Head of caudate nucleus (tissue), 42 donors: Measurements from ENCODE around the gene FAF1.
"Not testable (repeated sequence)": the region's sequence is repeated elsewhere in the genome, so short reads cannot be mapped to it uniquely, and the experiment has no call there.

ENCODE experiments used
- DNase-seq, 42 donors: peaks; one replicate each; pipeline versions ENCODE4 v3.0.0 to v3.0.0-alpha.2; 2020 to 2021; ENCODE audit warnings: mixed read lengths in 7 of 42
- intact Hi-C: fragments of 100-400 bp; cut with DNase I; formaldehyde crosslinking; loops from one replicate; pipeline ENCODE4 v1.15.0; 2022

The FAF1 gene

DNA sequence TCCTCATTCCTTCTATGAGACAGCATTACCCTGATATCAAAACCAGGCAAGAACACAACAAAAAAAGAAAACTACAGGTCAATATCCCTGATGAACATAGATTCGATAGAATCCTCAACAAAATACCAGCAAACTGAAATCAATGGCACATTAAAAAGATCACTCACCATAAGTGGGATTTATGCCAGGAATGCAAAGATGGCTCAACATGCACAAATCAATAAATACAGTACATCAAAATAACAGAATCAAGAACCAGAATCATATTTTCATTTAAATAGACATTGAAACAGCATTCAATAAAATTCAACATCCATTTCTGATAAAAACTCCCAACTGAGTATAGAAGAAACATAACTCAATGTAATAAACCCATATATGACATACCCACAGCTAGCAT lies 36.5 kb downstream of the FAF1 start:
- intact Hi-C loops, result no loop called here
- no peak for DNase-seq

DNA sequence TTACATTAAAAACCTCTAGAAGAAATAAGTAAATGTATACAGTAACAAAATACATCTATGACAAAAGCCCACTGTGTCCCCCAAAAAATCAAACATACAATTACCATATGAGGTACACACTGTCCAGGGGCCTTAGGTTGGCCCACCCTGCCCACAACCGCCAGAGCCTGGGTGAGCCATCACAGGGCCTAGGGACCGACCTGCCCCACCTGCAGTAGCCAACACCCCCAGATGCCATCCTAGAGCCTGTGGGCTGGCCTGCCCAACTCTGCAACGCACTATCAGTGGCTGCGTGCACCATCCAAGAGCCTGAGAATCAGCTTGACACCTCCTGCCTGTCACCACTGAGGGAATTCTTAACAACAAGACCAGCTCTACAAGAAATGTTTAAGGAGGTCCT lies 39.0 kb downstream of the FAF1 start:
- no peak for DNase-seq
- intact Hi-C loops, result no loop called here

DNA sequence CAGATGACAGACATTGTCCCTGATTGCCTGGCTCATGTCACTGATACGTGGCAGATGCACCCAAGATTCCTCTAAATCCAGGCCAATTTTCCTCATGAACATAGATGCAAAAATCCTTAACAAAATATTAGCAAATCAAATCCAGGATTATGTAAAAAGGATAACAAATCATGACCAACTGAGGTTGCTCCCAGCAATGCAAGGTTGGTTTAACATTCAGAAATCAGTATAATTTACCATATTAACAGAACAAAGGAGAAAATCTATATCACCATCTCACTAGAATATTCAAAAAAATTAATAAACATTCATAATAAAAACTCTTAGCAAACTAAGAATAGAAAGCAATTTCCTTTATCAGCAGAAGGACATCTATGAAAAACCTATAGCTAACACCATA lies 39.7 kb downstream of the FAF1 start:
- DNase-seq, result no peak
- intact Hi-C loops, result no loop called here

DNA sequence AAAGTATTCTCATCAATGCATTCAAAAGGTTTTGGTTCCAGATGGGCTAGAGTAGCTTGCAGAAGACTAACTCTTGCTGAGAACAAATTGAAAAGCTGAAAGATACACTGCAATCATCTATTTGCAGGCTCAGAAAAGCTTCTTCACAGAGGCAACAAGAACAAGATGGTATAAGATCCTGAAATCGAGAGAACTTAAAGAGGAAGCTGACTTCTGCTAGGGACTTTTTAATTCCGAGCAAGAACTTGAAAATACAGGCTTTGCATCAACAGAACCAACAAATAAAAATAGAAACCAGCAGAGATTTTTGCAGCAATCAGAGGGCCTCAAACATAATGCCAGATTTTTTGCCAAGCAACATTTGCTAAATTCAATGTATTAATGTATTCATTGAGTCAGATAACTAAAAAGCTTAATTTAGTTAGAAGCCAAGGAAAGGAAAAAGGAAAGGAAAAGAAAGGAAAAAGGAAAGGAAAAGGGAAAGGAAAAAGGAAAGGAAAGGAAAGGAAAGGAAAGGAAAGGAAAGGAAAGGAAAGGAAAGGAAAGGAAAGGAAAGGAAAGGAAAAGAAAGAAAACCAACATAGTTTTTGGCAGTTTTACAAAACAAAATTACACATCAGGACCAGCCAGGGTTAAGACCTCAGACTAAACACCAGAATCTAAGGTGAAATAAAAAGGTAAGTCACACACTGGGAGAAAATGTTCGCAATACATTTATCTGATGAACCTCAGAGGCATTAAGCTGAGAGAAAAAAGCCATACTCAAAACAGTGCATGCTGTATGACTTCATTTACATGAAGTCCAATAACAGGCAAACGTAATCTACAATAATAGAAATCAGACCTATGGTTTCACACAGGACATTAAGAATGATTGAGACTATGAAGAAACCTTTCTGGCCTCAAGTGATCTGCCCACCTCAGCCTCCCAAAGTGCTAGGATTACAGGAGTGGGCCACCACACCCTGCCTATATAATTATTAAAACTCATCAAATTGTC lies 42.6 kb downstream of the FAF1 start:
- intact Hi-C loops, result no loop called here
- no peak for DNase-seq

DNA sequence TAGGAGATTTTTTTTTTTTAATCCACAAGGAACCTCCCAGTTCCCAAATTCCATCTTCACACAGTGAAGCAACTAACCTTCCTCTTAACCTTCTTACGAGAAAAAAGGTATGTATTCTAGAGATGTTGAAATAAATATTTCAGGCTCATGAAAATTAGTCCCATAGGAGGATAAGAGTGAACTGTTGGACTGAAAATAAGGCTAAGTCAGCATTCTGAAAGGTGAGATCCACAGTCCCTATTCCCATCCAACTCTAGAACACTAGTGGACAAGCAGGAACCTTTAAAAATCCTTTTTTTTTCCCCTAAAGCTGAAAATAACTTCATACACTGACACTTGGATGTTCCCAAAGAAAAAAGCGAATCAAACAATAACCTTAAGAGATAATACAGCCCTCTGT lies 44.4 kb downstream of the FAF1 start:
- DNase-seq, result no peak
- intact Hi-C loops, result no loop called here

DNA sequence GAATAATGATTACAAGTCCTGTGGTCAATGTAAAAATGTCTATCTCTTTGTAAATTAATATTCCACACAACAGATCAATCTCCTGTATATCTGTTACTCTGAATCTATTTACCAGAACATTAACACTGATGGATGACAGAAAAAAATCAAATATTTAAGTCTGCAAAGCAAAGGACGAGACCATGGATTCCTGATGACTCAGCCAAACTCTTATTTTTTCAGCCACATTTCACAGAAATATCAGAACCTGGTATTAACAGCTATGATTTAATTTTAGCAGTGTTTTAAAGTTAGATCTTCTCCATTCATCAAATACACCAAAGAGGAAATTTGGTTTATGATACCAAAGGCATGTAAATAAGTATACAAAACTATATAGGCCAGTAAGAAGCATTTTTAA lies 46.1 kb downstream of the FAF1 start:
- DNase-seq, result no peak
- intact Hi-C loops, result no loop called here

DNA sequence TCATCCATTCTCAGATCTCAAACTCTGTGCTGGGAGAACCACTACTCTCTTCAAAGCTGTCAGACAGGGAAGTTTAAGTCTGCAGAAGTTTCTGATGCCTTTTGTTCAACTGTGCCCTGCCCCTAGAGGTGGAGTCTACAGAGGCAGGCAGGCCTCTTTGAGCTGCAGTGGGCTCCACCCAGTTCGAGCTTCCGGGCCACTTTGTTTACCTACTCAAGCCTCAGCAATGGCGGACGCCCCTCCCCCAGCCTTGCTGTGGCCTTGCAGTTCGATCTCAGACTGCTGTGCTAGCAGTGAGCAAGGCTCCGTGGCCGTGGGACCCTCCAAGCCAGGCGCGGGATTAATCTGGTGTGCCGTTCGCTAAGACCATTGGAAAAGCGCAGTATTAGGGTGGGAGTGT lies 49.7 kb downstream of the FAF1 start:
- intact Hi-C loops, DNase-seq: not testable (repeated sequence)

DNA sequence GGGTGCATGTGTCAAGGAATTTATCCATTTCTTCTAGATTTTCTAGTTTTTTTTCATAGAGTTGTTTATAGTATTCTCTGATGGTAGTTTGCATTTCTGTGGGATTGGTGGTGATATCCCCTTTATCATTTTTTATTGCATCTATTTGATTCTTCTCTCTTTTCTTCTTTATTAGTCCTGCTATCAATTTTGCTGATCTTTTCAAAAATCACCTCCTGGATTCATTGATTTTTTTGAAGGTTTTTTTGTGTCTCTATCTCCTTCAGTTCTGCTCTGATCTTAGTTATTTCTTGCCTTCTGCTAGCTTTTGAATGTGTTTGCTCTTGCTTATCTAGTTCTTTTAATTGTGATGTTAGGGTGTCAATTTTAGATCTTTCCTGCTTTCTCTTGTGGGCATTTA lies 52.5 kb downstream of the FAF1 start:
- intact Hi-C loops, DNase-seq: not testable (repeated sequence)

DNA sequence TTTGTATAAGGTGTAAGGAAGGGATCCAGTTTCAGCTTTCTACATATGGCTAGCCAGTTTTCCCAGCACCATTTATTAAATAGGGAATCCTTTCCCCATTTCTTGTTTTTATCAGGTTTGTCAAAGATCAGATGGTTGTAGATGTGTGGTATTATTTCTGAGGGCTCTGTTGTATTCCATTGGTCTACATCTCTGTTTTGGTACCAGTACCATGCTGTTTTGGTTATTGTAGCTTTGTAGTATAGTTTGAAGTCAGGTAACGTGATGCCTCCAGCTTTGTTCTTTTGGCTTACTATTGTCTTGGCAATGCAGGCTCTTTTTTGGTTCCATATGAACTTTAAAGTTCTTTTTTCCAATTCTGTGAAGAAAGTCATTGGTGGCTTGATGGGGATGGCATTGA lies 54.0 kb downstream of the FAF1 start:
- DNase-seq, intact Hi-C loops: not testable (repeated sequence)

DNA sequence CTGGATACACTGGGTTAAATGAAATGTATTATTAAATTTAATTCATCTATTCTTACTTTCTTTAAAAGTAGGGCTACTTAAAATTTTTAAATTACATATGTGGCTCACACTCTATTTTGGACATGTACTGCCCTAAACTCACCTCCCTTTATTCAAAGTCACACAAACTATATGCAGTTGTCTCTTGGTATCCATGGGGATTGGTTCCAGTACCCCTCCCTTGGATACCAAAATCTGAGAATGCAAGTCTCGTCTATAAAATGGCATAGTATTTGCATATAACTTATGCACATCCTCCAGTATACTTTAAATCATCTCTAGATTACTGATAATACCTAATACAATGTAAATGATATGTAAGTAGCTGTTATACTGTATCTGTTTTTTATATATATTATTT lies 57.6 kb downstream of the FAF1 start:
- intact Hi-C loops, result no loop called here
- no peak for DNase-seq

DNA sequence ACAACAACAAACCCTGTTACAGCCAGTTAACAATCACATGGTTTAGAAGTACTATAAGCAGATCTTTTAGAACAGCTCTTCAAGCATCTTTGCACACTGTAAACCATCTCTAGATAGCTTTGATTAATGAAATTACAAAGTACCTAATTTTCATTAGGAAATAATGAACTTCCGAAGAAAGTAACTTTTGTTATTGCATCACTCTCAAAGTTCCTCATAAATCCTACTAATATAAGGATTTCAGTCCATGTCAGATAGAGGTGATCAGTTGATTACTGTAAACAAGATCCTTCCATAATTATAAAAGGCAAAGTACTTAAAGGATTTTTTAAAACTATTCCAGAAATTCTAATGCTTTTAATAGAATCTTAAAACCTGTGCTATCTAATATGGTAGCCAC lies 58.2 kb downstream of the FAF1 start:
- DNase-seq, result no peak
- intact Hi-C loops, result no loop called here

DNA sequence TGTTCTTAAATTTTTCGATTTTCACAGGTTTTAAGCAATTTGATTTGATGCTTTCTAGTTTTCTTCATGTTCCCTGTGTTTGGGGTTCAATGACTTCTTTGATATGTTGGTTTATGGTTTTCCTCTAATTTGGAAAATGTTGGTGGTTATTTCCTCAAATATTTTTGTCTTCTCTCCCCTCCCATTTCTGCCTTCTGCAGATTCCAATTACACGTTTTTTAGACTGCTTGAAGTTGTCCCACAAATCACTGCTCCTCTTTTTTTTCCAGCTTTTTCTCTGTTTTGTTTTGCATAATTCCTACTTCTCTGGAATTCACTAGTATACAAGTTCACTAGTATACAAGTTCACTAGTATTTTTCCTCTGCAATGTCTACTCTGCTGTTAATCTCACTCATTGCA lies 61.3 kb downstream of the FAF1 start:
- intact Hi-C loops, result no loop called here
- DNase-seq, result no peak

DNA sequence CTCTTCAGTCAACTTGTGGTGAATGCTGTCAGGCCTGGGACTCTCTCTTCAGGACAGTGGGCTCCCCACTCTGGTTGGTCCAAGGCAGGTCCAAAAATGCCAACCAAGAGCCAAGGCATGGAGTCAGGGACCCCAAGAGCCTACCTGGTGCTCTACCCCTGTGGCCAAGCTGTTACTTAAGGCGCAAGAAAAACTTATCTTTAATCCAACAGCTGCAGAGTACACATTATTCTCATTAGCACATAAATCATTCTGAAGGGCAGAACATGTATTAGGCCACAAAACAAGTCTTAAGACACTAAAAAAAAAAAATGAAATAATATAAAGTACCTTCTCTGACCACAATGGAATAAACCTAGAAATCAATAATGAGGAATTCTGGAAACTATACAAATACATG lies 65.7 kb downstream of the FAF1 start:
- intact Hi-C loops, result no loop called here
- no peak for DNase-seq

DNA sequence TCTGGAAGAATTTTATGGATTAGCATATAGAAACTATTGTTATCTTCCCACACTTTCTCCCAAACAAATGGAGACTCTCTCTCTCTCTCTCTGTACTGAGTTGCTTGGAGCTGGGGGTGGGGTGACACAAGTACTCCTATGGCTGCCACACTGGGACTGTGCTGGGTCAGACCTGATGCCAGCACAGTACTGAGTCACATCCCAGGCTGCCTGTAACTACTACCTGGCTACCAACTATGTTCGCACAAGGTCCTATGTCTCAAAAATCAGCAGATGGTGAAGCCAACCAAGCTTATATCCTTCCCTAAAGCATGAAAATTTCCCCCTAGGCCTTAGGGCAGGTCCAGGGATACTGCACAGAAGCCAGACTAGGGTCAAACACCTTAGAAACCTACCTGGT lies 66.6 kb downstream of the FAF1 start:
- intact Hi-C loops, result no loop called here
- DNase-seq, result no peak

DNA sequence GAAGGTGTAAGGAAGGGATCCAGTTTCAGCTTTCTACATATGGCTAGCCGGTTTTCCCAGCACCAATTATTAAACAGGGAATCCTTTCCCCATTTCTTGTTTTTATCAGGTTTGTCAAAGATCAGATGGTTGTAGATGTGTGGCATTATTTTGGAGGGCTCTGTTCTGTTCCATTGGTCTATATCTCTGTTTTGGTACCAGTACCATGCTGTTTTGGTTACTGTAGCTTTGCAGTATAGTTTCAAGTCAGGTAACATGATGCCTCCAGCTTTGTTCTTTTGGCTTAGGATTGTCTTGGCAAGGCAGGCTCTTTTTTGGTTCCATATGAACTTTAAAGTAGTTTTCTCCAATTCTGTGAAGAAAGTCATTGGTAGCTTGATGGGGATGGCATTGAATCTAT lies 72.5 kb downstream of the FAF1 start:
- DNase-seq, intact Hi-C loops: not testable (repeated sequence)

DNA sequence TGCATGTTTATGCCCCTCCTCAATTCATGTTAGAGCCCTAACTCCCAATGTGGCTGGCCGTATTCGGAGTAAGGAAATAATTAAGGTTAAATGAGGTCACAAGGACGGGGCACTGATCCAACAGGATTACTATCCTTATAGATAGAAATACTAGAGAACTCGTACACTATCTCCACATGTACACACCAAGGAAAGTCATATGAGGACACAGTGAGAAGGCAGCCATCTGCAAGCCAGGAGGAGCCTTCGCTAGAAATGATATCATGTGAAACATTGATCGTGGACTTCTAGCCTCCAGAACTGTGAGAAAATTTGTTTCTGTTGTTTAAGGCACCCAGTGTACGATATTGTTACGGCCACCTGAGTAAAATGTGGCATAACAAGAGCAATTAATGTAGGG lies 79.7 kb downstream of the FAF1 start:
- DNase-seq, result no peak
- intact Hi-C loops, result no loop called here

DNA sequence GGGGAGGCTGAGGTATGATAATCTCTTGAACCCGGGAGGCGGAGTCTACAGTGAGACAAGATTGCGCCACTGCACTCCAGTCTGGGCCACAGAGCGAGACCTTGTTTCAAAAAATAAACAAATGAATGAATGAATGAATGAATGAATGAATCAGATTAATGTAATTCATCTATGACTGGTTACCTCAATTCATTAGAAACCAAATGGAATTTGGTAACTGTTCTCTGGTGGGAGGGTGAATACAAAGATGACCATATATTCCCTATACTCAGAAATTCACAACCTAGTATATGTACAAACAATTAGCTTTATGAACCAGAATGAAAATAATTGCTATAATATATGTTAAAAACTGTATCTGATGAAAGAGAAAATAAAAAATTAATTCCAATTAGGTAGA lies 80.9 kb downstream of the FAF1 start:
- intact Hi-C loops, result no loop called here
- no peak for DNase-seq

DNA sequence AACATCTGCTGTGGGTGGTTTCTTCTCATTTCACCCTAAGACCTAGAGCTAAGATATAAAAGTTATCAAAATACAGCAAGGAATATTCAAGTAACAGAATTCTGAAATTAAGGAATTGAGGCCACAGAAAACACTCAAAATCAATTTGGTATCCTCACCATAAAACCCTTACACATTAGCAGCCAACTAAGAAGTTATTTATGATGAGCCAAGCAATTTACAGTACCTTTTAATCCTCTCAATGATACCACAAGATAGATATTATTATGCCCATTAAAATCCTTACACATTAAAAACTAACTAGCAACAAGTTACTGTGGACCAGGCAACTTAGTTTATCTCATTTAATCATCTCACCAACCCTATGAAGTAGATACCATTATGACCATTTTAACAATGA lies 81.6 kb downstream of the FAF1 start:
- no peak for DNase-seq
- intact Hi-C loops, result no loop called here

DNA sequence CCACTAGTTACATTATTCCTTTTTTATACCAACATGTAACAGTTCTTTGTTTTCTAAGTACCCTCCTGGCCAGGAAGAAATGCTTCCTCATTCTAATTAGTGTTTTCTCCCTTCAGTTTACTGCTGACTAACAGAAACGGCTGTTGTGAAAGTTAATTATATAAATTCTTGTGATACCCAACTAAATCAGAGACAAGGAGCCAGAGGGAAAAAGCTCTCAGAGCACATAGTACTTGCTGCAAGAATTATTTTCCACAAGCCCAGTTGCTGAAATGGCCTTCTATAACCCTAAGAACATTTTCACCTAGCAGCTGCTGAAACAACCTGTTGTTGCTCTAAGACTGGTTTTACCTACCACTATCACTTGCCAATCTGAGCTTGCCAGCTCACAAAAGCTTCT lies 82.4 kb downstream of the FAF1 start:
- intact Hi-C loops, result no loop called here
- no peak for DNase-seq

DNA sequence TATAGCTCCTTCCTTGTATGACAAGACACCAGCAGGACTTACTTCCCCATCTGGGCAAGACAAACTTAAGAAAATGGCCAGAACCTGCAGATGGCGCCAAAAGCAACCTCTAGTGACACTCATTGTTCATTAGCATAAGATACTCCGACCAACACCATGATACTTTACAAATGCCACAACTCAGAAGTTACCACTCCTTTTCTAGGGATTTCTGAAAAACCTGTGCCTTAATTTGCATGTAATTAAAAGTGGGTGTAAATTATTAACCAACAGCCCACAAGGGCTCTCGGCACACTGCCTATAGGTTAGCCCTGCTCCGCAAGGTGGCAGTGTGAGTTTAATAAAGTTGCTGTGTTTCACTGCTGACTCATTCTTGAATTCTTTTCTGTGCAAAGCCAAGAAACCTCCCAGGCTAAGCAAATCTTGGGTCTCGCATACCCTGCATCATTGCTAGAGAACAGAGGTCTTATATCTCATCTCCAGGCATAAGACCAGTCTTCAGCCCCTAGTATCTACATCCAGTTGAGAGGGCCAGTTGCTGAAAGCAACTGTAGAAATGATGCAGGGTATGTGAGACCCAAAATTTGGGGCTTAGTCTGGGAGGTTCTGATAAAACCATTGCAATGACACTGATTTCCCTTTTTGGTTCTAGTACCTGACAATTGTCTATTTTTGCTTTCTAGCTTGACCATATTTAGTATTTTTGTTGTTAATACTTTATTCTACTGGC lies 86.4 kb downstream of the FAF1 start:
- DNase-seq, result peak in 39 of 42 donors; percentile 6 to 77 (median 41)
- intact Hi-C loops, result no loop called here

DNA sequence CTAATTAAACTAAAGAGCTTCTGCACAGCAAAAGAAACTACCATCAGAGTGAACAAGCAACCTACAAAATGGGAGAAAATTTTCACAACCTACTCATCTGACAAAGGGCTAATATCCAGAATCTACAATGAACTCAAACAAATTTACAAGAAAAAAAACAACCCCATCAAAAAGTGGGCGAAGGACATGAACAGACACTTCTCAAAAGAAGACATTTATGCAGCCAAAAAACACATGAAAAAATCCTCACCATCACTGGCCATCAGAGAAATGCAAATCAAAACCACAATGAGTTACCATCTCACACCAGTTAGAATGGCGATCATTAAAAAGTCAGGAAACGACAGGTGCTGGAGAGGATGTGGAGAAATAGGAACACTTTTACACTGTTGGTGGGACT lies 95.2 kb downstream of the FAF1 start:
- DNase-seq, intact Hi-C loops: not testable (repeated sequence)
